Measurements from ENCODE around the gene CCDC86.

Gene CCDC86

GRCh38 chr11:60841797-60842667, at the start of gene CCDC86:
Gene CCDC86, plus strand, starts transcription at chr11:60842113. Its CDS starts 12 bp downstream, at chr11:60842125.
- Histone ChIP-seq H3K4me2 (ENCODE audit: low read length) (peak within 1 kb of the TSS; percentile 87), H3K27ac (ENCODE audit: low read depth, low read length) (0 out of 2 replicates have a peak within 1 kb of the TSS, but pooled peaks have one; percentile 3), H3K79me2 (ENCODE audit: control insufficient read depth, low read length) (peaks cover 57% of the 10 kb centered on the region), H3K36me3 (ENCODE audit: control insufficient read depth, low read length) (peaks cover 35% of the 10 kb centered on the region), H3K27me3 (ENCODE audit: control insufficient read depth, low read length) (no peaks in the 10 kb centered on the region), H4K20me1 (ENCODE audit: control insufficient read depth, insufficient read depth, low read depth, low read length) (peaks cover 6% of the 10 kb centered on the region; the same call in 1 of the 2 replicates), H3K9me3 (ENCODE audit: control insufficient read depth, insufficient read depth, low read length) (no peaks in the 10 kb centered on the region), H3K4me1 (ENCODE audit: control insufficient read depth, low read length) (peaks cover 31% of the 10 kb centered on the region), H3K4me3 (ENCODE audit: low read length) (peak within 1 kb of the TSS; percentile 84), H3K9me2 (replicated peaks; ENCODE audit: control insufficient read depth, low read length) (no peaks in the 10 kb centered on the region), H3F3A (ENCODE audit: control insufficient read depth, insufficient read depth) (no peaks in the 10 kb centered on the region)
- TF ChIP-seq CTCF (IDR thresholded peaks at IDR 0.05; ENCODE audit: low read depth, low read length, poor library complexity, severe bottlenecking) (no peak), EZH2phosphoT487 (IDR thresholded peaks at IDR 0.05; ENCODE audit: borderline replicate concordance, low read length) (no peak)

- H3K79me2 ChIP-seq (ENCODE audit: control insufficient read depth, low read length), result no peaks in the 10 kb centered on the region
- no peaks in the 10 kb centered on the region for H3K27me3 ChIP-seq (ENCODE audit: control insufficient read depth, low read length)
- no peaks in the 10 kb centered on the region for H3F3A ChIP-seq (ENCODE audit: control insufficient read depth, insufficient read depth)
- no peak overlapping the region for H3K4me2 ChIP-seq (ENCODE audit: low read length)
- TF ChIP-seq CTCF (IDR thresholded peaks at IDR 0.05; ENCODE audit: low read depth, low read length, poor library complexity, severe bottlenecking) (no peak), EZH2phosphoT487 (IDR thresholded peaks at IDR 0.05; ENCODE audit: borderline replicate concordance, low read length) (no peak)
- no peak overlapping the region for H3K4me3 ChIP-seq (ENCODE audit: low read length)
- no peaks in the 10 kb centered on the region for H3K36me3 ChIP-seq (ENCODE audit: control insufficient read depth, low read length)
- no peaks in the 10 kb centered on the region; the same call in 1 of the 2 replicates for H3K9me3 ChIP-seq (ENCODE audit: control insufficient read depth, insufficient read depth, low read length)
- H4K20me1 ChIP-seq (ENCODE audit: control insufficient read depth, insufficient read depth, low read depth, low read length), result no peaks in the 10 kb centered on the region
- H3K9me2 ChIP-seq (replicated peaks; ENCODE audit: control insufficient read depth, low read length), result no peaks in the 10 kb centered on the region
- H3K4me1 ChIP-seq (ENCODE audit: control insufficient read depth, low read length), result no peaks in the 10 kb centered on the region
- H3K27ac ChIP-seq (ENCODE audit: low read depth, low read length), result no peak overlapping the region
These were observed 49.4 kb upstream of the CCDC86 start for GRCh38 chr11:60792521-60792920.

- peaks cover 5% of the 10 kb centered on the region; the same call in 1 of the 2 replicates for H3K27me3 ChIP-seq (ENCODE audit: control insufficient read depth, low read length)
- H3K4me2 ChIP-seq (ENCODE audit: low read length), result no peak overlapping the region
- H3K9me3 ChIP-seq (ENCODE audit: control insufficient read depth, insufficient read depth, low read length), result no peaks in the 10 kb centered on the region; the same call in 1 of the 2 replicates
- no peaks in the 10 kb centered on the region for H3K79me2 ChIP-seq (ENCODE audit: control insufficient read depth, low read length)
- no peak overlapping the region for H3K27ac ChIP-seq (ENCODE audit: low read depth, low read length)
- H3K4me3 ChIP-seq (ENCODE audit: low read length), result no peak overlapping the region
- H3F3A ChIP-seq (ENCODE audit: control insufficient read depth, insufficient read depth), result no peaks in the 10 kb centered on the region
- no peaks in the 10 kb centered on the region for H4K20me1 ChIP-seq (ENCODE audit: control insufficient read depth, insufficient read depth, low read depth, low read length)
- TF ChIP-seq EZH2phosphoT487 (IDR thresholded peaks at IDR 0.05; ENCODE audit: borderline replicate concordance, low read length) (no peak), CTCF (IDR thresholded peaks at IDR 0.05; ENCODE audit: low read depth, low read length, poor library complexity, severe bottlenecking) (no peak)
- H3K36me3 ChIP-seq (ENCODE audit: control insufficient read depth, low read length), result no peaks in the 10 kb centered on the region
- no peaks in the 10 kb centered on the region for H3K4me1 ChIP-seq (ENCODE audit: control insufficient read depth, low read length)
- no peaks in the 10 kb centered on the region for H3K9me2 ChIP-seq (replicated peaks; ENCODE audit: control insufficient read depth, low read length)
These were observed 46.6 kb upstream of the CCDC86 start for GRCh38 chr11:60795291-60795690.

Measured in DOHH2 (cell line).